Hepatocyte (in vitro differentiated cells): Measurements from ENCODE around the gene HDAC1. TPM values are rescaled to one million over a fixed set of nuclear protein-coding genes. Genes with fewer than 3 reads are reported as not detected.
"Not testable (repeated sequence)": the region's sequence is repeated elsewhere in the genome, so short reads cannot be mapped to it uniquely, and the experiment has no call there.

ENCODE experiments used
- DNase-seq: peaks from one replicate; pipeline ENCODE4 v3.0.0-alpha.2; 2016; ENCODE audit warnings: low spot score
- H2AFZ ChIP-seq: fragments of 200-600 bp; sonication (generic); 2 replicates; pipeline ENCODE4 v1.6.0; 2016; ENCODE audit warnings: antibody characterized with exemption, mild to moderate bottlenecking
- H3K27ac ChIP-seq: fragments of 200-600 bp; sonication (generic); 2 replicates; pipeline ENCODE4 v1.5.1; 2016; ENCODE audit warnings: mild to moderate bottlenecking
- H3K27me3 ChIP-seq: fragments of 200-600 bp; sonication (generic); 2 replicates; pipeline ENCODE4 v1.6.1; 2016
- H3K36me3 ChIP-seq: fragments of 200-600 bp; sonication (generic); replicated peaks from 2 replicates; pipeline ENCODE4 v1.5.1; 2016; ENCODE audit warnings: low read depth; ENCODE audit not compliant: insufficient read depth
- H3K4me1 ChIP-seq: fragments of 200-600 bp; sonication (generic); 2 replicates; pipeline ENCODE4 v1.5.1; 2016; ENCODE audit warnings: mild to moderate bottlenecking, moderate library complexity; ENCODE audit not compliant: insufficient read depth
- H3K4me2 ChIP-seq: fragments of 200-600 bp; sonication (generic); 2 replicates; pipeline ENCODE4 v1.6.0; 2016
- H3K4me3 ChIP-seq: fragments of 200-600 bp; sonication (generic); 2 replicates; pipeline ENCODE4 v1.5.1; 2016; ENCODE audit warnings: mild to moderate bottlenecking
- H3K79me2 ChIP-seq: fragments of 200-600 bp; sonication (generic); 2 replicates; pipeline ENCODE4 v1.6.0; 2017; ENCODE audit warnings: mild to moderate bottlenecking
- H3K9me2 ChIP-seq: fragments of 200-600 bp; sonication (generic); replicated peaks from 2 replicates; pipeline ENCODE4 v1.6.0; 2017; ENCODE audit warnings: mild to moderate bottlenecking; ENCODE audit not compliant: insufficient read depth
- H3K9me3 ChIP-seq: fragments of 200-600 bp; sonication (generic); 2 replicates; pipeline ENCODE4 v1.5.1; 2016; ENCODE audit warnings: low read depth, mild to moderate bottlenecking
- H4K20me1 ChIP-seq: fragments of 200-600 bp; sonication (generic); 2 replicates; pipeline ENCODE4 v1.6.0; 2016; ENCODE audit warnings: mild to moderate bottlenecking; ENCODE audit not compliant: insufficient read depth, poor library complexity, severe bottlenecking
- CTCF ChIP-seq: fragments of 200-600 bp; sonication (generic); IDR thresholded peaks from 2 replicates; pipeline ENCODE4 v1.5.1; 2016; ENCODE audit warnings: antibody characterized with exemption, mild to moderate bottlenecking; ENCODE audit not compliant: poor library complexity
- EZH2 ChIP-seq: fragments of 200-600 bp; sonication (generic); IDR thresholded peaks from 2 replicates; pipeline ENCODE4 v1.6.1; 2016; ENCODE audit warnings: antibody characterized with exemption, mild to moderate bottlenecking, borderline replicate concordance
- EZH2phosphoT487 ChIP-seq: fragments of 200-600 bp; sonication (generic); IDR thresholded peaks from one replicate; pipeline ENCODE4 v1.6.1; 2018; ENCODE audit warnings: antibody characterized with exemption, mild to moderate bottlenecking, low read depth, moderate library complexity; ENCODE audit not compliant: unreplicated experiment, severe bottlenecking
- WGBS: methylation state at CpG from one replicate; pipeline ENCODE4 v1.1.6; 2016; ENCODE audit warnings: low lambda C conversion rate; ENCODE audit errors: missing lambda C conversion rate; 5-methylcytosine and 5-hydroxymethylcytosine counted together
- polyA plus RNA-seq: library from polyadenylated mRNA; unstranded; fragments of >200 nt; fragmentation: Nextera tagmentation; extraction: Ambion mirVana; gene quantifications from 2 replicates; pipeline ENCODE4 v1.2.1, GENCODE V29; 2016
- total RNA-seq: library from RNA; depleted of rRNA; stranded (reverse); fragments of >200 nt; gene quantifications from 2 replicates; pipeline ENCODE4 v1.2.3, GENCODE V29; 2014

HDAC1 gene
- total and polyA plus RNA-seq, 2 experiments from 2014 or later = 94.6 to 117 TPM

- Histone ChIP-seq H3K9me2 (no peaks in the 10 kb centered on the region), H3K27ac (no peak overlapping the region), H4K20me1 (peaks cover 8% of the 10 kb centered on the region), H3K79me2 (peaks cover 22% of the 10 kb centered on the region), H2AFZ (no peak overlapping the region), H3K36me3 (no peaks in the 10 kb centered on the region), H3K4me1 (no peaks in the 10 kb centered on the region), H3K9me3 (no peaks in the 10 kb centered on the region), H3K27me3 (no peaks in the 10 kb centered on the region), H3K4me3 (no peak overlapping the region), H3K4me2 (no peak overlapping the region)
- WGBS = 88% methylated on average over 7 of the region's 7 CpGs
- DNase-seq = no peak
- TF ChIP-seq EZH2phosphoT487 = no peak
- no peak for TF ChIP-seq CTCF
- TF ChIP-seq EZH2 = no peak
Measured at GRCh38 chr1:32289256-32289655, 2.6 kb upstream of the HDAC1 start.

GRCh38 chr1:32291145-32291707 lies 657 bp upstream of the HDAC1 start:
- WGBS = 84% methylated on average over 10 of the region's 10 CpGs
- Histone ChIP-seq H2AFZ (peak overlapping the region; percentile 74), H3K4me2 (peak overlapping the region; percentile 59), H3K9me2 (no peaks in the 10 kb centered on the region), H3K27me3 (no peaks in the 10 kb centered on the region), H3K79me2 (peaks cover 42% of the 10 kb centered on the region), H3K4me1 (no peaks in the 10 kb centered on the region), H3K9me3 (no peaks in the 10 kb centered on the region), H3K36me3 (no peaks in the 10 kb centered on the region), H4K20me1 (peaks cover 17% of the 10 kb centered on the region), H3K4me3 (peak overlapping the region; percentile 1), H3K27ac (peak overlapping the region; percentile 85)
- no peak for DNase-seq
- TF ChIP-seq CTCF = no peak
- no peak for TF ChIP-seq EZH2phosphoT487
- TF ChIP-seq EZH2 = no peak

- 96% methylated on average over 16 of the region's 16 CpGs for WGBS
Measured at GRCh38 chr1:32298211-32298610, 6.3 kb downstream of the HDAC1 start.

GRCh38 chr1:32299327-32299726 lies 7.4 kb downstream of the HDAC1 start:
- Histone ChIP-seq H3K27me3 (no peaks in the 10 kb centered on the region), H3K9me2 (no peaks in the 10 kb centered on the region), H2AFZ (no peak overlapping the region), H3K36me3 (peaks cover 3% of the 10 kb centered on the region), H3K27ac (no peak overlapping the region), H3K4me3 (no peak overlapping the region), H3K4me1 (no peaks in the 10 kb centered on the region), H3K79me2 (peaks cover 99% of the 10 kb centered on the region), H3K9me3 (no peaks in the 10 kb centered on the region), H3K4me2 (no peak overlapping the region), H4K20me1 (peaks cover 32% of the 10 kb centered on the region)
- no peak for DNase-seq
- TF ChIP-seq CTCF = no peak
- TF ChIP-seq EZH2phosphoT487 = no peak
- no peak for TF ChIP-seq EZH2

More at GRCh38 chr1:32298211-32298610, 6.3 kb downstream of the HDAC1 start:
- H3K9me2 ChIP-seq, H3K27me3 ChIP-seq, H3K27ac ChIP-seq, H3K4me2 ChIP-seq, H3K4me3 ChIP-seq, DNase-seq, H3K36me3 ChIP-seq, H3K4me1 ChIP-seq, H2AFZ ChIP-seq, H3K9me3 ChIP-seq: not testable (repeated sequence)
- H3K79me2 ChIP-seq = peaks cover 99% of the 10 kb centered on the region
- H4K20me1 ChIP-seq = peaks cover 37% of the 10 kb centered on the region
